ENCODE measurements around the gene FAM149A. TPM values are rescaled to one million over a fixed set of nuclear protein-coding genes. Genes with fewer than 3 reads are reported as not detected.

The FAM149A gene
- total and polyA plus RNA-seq, 2 donors (not counting 1 experiment from before 2014, with no cell fraction given) = 0.12 TPM; not detected in 1

GRCh38 chr4:186072516-186072915 lies 32.0 kb upstream of the FAM149A start:
- no peak overlapping the region for H3K27ac Mint-ChIP-seq
- H3K4me3 ChIP-seq (ENCODE audit: control extremely low read depth in 1 of 5, extremely low read depth in 1 of 5, insufficient read depth in 1 of 5, low read depth in 2 of 5, low read length in 4 of 5) = no peak overlapping the region
- H3K27ac ChIP-seq (ENCODE audit: low read length in 2 of 2) = no peak overlapping the region
- H3K4me2 ChIP-seq (replicated peaks; ENCODE audit: low read depth, low read length, poor library complexity, severe bottlenecking) = no peak overlapping the region
- H3K4me1 ChIP-seq (ENCODE audit: control insufficient read depth in 2 of 2, insufficient read depth in 2 of 2, low read length in 2 of 2) = peaks cover 13 to 20% of the 10 kb centered on the region in 2 donors
- no peak for ATAC-seq (ENCODE audit: low read depth)
- H3K9ac ChIP-seq (ENCODE audit: low read length) = no peak overlapping the region
- H3K9me3 Mint-ChIP-seq (ENCODE audit: insufficient read depth) = no peaks in the 10 kb centered on the region
- no peaks in the 10 kb centered on the region for H3K79me2 ChIP-seq (ENCODE audit: control insufficient read depth, insufficient read depth, low read length)
- 89% methylated on average over 8 of the region's 10 CpGs for WGBS (ENCODE audit: insufficient coverage)
- H3K9me3 ChIP-seq (ENCODE audit: control extremely low read depth in 1 of 3, control insufficient read depth in 2 of 3, insufficient read depth in 1 of 3, low read length in 2 of 3) = no peaks in the 10 kb centered on the region
- H3K4me1 Mint-ChIP-seq = peaks cover 8% of the 10 kb centered on the region
- H4K20me1 ChIP-seq (ENCODE audit: control insufficient read depth, insufficient read depth, low read length, poor library complexity, severe bottlenecking) = no peaks in the 10 kb centered on the region
- TF ChIP-seq EZH2 (IDR thresholded peaks at IDR 0.05; ENCODE audit: borderline replicate concordance, insufficient read depth, low read depth, low read length, poor library complexity, severe bottlenecking) = no peak
- TF ChIP-seq CTCF (IDR thresholded peaks at IDR 0.05) = no peak
- H3K27me3 ChIP-seq (replicated peaks in 1 of 4; ENCODE audit: control extremely low read depth in 1 of 4, control insufficient read depth in 3 of 4, insufficient read depth in 4 of 4, low read length in 3 of 4) = peaks cover 0 to 19% (median 10%) of the 10 kb centered on the region in 4 experiments
- no peaks in the 10 kb centered on the region for H3K36me3 ChIP-seq (replicated peaks in 1 of 2; ENCODE audit: control extremely low read depth in 1 of 2, control insufficient read depth in 1 of 2, extremely low read depth in 1 of 2, insufficient read depth in 2 of 2, low read length in 1 of 2)
- ChIA-PET CTCF (no interaction called here), POLR2A (no interaction called here)
- DNase-seq = no peak
- H3K27me3 Mint-ChIP-seq = peaks cover 13% of the 10 kb centered on the region
- no peak overlapping the region for H2AFZ ChIP-seq (ENCODE audit: insufficient read depth, low read depth, low read length, poor library complexity, severe bottlenecking)
- intact Hi-C loops (cut with micrococcal nuclease) = no loop called here
- no peak overlapping the region for H3K4me3 Mint-ChIP-seq

GRCh38 chr4:186074189-186074588 lies 30.3 kb upstream of the FAM149A start:
- no peak overlapping the region for H3K27ac ChIP-seq (ENCODE audit: low read length in 2 of 2)
- H3K4me2 ChIP-seq (replicated peaks; ENCODE audit: low read depth, low read length, poor library complexity, severe bottlenecking) = no peak overlapping the region
- no peaks in the 10 kb centered on the region for H3K79me2 ChIP-seq (ENCODE audit: control insufficient read depth, insufficient read depth, low read length)
- no peak for ATAC-seq (ENCODE audit: low read depth)
- H3K27me3 ChIP-seq (replicated peaks in 1 of 4; ENCODE audit: control extremely low read depth in 1 of 4, control insufficient read depth in 3 of 4, insufficient read depth in 4 of 4, low read length in 3 of 4) = peaks cover 0 to 4% (median 0%) of the 10 kb centered on the region in 4 experiments
- Mint-ChIP-seq H3K4me1 (peaks cover under 1% of the 10 kb centered on the region), H3K27me3 (peaks cover 7% of the 10 kb centered on the region), H3K27ac (no peak overlapping the region), H3K9me3 (ENCODE audit: insufficient read depth) (no peaks in the 10 kb centered on the region), H3K4me3 (no peak overlapping the region)
- CTCF ChIA-PET = interaction anchor here (0.6 kb wide), 1 partner anchor 487 kb away, joined by 3 read pairs; no protein-coding TSS in a partner anchor
- 95% methylated on average over 5 of the region's 7 CpGs for WGBS (ENCODE audit: insufficient coverage)
- intact Hi-C loops (cut with micrococcal nuclease) = no loop called here
- no peaks in the 10 kb centered on the region for H4K20me1 ChIP-seq (ENCODE audit: control insufficient read depth, insufficient read depth, low read length, poor library complexity, severe bottlenecking)
- no peaks in the 10 kb centered on the region for H3K9me3 ChIP-seq (ENCODE audit: control extremely low read depth in 1 of 3, control insufficient read depth in 2 of 3, insufficient read depth in 1 of 3, low read length in 2 of 3)
- POLR2A ChIA-PET = no interaction called here
- peaks cover 0 to 3% of the 10 kb centered on the region in 2 donors for H3K4me1 ChIP-seq (ENCODE audit: control insufficient read depth in 2 of 2, insufficient read depth in 2 of 2, low read length in 2 of 2)
- H2AFZ ChIP-seq (ENCODE audit: insufficient read depth, low read depth, low read length, poor library complexity, severe bottlenecking) = no peak overlapping the region
- no peaks in the 10 kb centered on the region for H3K36me3 ChIP-seq (replicated peaks in 1 of 2; ENCODE audit: control extremely low read depth in 1 of 2, control insufficient read depth in 1 of 2, extremely low read depth in 1 of 2, insufficient read depth in 2 of 2, low read length in 1 of 2)
- no peak overlapping the region for H3K4me3 ChIP-seq (ENCODE audit: control extremely low read depth in 1 of 5, extremely low read depth in 1 of 5, insufficient read depth in 1 of 5, low read depth in 2 of 5, low read length in 4 of 5)
- TF ChIP-seq EZH2 (IDR thresholded peaks at IDR 0.05; ENCODE audit: borderline replicate concordance, insufficient read depth, low read depth, low read length, poor library complexity, severe bottlenecking) (no peak), CTCF (IDR thresholded peaks at IDR 0.05) (no peak)
- H3K9ac ChIP-seq (ENCODE audit: low read length) = no peak overlapping the region
- no peak for DNase-seq

All from B cell (primary cell).